ENCODE data around the gene NTN5. TPM values are rescaled to one million over a fixed set of nuclear protein-coding genes. Genes with fewer than 3 reads are reported as not detected.
"Not testable (repeated sequence)": the region's sequence is repeated elsewhere in the genome, so short reads cannot be mapped to it uniquely, and the experiment has no call there.

Gene NTN5
- total RNA-seq, 1 donor from 2014 or later = not detected

DNA sequence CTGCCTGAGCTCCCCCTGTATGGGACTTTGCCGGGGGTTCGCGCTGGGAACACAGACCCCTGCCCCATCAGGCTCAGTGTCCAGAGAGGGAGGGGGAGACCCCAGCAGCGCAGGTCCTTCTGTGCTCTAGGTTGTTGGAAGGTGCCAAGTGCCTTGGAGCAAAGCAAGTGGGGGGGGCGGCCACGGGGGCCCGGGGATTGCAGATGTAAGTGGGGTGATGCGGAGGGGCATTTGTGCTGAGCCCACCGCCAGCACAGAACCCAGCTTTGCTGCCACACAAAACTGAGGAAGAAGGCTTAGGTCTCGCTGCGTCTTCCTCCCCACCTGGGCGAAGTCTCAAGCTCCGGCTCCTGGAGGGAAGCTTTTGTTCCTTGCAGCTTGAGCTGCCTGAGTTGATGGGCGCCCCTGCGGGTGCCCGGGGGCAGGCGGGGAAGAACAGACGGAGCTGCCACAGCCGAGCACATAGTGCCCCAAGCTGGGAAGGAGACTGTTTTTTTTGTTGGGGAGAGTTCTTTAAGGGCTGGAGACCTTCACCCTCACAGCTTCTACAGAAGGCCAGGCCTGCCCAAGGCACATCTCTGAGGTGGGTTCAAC, 1.5 kb upstream of the NTN5 start:
- DNase-seq (ENCODE audit: low spot score) = no peak
- intact Hi-C loops (cut with DNase I) = loop anchor here (2.0 kb wide), 1 partner anchor 64 kb away; no protein-coding TSS in a partner anchor

- intact Hi-C loops (cut with DNase I) = loop anchor here (2.0 kb wide), 1 partner anchor 65 kb away; no protein-coding TSS in a partner anchor
- no peak for DNase-seq (ENCODE audit: low spot score)
Measured at GRCh38 chr19:48673436-48674100, 751 bp upstream of the NTN5 start.

GRCh38 chr19:48671446-48671995, 1.3 kb downstream of the NTN5 start:
- intact Hi-C loops (cut with DNase I) = no loop called here
- DNase-seq (ENCODE audit: low spot score) = no peak

DNA sequence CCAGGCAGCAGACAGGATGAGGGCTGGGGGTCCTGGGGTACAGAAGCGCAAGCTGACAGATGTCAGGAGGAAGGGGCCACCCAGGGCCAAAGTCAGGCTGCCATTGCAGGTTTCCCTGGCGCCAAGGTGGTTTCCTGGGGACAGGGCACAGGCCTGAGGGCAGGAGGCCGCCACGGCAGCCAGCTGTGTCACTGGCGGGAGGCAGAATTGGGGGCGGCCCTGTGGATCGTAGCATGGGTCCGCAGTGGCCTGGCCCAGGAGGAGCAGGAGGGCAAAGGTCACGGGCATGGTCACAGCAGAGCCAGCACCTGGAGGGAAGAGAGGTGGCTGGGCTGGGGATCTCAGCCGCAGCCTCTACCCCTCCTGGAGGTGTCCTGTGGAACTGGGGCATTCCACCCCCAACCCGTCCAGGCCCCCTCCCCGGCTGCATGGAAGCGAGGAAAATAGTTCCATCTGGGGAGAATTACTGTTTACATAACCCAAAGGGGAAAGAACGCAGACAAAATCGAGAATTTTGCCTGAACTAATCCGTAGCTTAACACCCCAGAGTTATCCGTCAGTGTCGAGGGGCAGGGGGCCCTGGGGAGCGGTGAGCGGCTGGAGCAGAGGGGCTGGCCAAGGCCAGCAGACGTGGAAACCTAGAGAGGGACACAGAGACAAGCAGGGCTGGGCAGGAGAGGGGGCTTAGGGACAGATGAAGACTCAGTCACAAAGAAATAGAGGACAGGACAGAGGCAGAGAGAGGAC, 1.9 kb downstream of the NTN5 start:
- DNase-seq (ENCODE audit: low spot score) = no peak
- intact Hi-C loops (cut with DNase I) = no loop called here

DNA sequence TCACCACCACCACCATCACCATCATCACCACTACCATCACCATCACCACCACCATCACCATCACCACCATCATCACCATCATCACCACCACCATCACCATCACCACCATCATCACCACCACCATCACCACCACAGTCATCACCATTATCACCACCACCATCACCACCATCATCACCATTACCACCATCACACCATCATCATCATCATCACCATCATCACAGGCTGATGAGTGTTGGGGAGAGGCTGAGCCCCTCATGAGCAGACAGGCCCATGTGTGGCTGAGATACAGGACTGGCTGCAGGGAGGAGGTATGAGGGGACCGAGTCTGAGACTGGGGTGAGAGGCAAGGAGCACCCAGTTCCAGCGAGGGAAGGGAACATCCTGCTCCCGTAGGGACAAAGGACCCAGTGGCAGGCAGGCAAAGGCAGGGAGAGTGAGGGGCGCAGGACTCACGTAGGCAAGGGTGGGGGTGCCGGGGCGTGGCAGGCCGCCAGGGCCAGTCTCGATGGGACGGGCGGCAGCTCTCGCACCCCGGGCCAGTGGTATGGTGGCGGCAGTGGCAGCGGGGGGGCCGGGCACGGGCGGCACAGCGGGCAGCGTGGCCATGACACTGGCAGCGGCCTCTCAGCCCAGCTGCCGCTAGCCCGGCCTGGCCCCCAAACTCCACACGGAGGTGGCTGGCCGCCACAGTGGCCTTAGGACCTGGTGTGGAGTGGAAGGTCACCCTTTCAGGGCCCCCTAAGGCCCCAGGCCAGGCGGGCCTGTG, 2.7 kb downstream of the NTN5 start:
- intact Hi-C loops (cut with DNase I) = no loop called here
- no peak for DNase-seq (ENCODE audit: low spot score)

GRCh38 chr19:48668761-48669160, 4.1 kb downstream of the NTN5 start:
- no peak for DNase-seq (ENCODE audit: low spot score)
- intact Hi-C loops (cut with DNase I) = no loop called here

DNA sequence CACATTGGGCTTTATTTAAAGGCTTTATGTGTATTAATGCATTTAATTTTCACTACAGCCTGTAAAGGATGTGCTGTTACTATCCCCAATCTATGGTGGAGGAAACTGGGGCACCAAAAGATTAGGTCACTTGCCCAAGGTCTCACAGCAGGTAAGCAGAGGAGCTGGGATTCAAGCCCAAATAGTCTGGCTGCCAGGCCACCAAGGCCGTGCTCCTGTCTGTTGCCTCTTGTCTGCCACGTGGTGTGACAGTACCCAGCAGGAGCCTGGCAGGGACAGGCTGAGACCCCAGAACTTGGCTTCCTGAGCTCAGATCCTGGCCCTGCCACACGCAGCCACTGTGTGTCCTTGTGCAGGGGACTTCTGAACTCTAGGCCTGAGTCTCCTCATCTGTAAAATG, 4.5 kb downstream of the NTN5 start:
- DNase-seq (ENCODE audit: low spot score) = no peak
- intact Hi-C loops (cut with DNase I) = no loop called here

GRCh38 chr19:48665786-48666185, 7.0 kb downstream of the NTN5 start:
- intact Hi-C loops (cut with DNase I) = no loop called here
- DNase-seq (ENCODE audit: low spot score) = no peak

DNA sequence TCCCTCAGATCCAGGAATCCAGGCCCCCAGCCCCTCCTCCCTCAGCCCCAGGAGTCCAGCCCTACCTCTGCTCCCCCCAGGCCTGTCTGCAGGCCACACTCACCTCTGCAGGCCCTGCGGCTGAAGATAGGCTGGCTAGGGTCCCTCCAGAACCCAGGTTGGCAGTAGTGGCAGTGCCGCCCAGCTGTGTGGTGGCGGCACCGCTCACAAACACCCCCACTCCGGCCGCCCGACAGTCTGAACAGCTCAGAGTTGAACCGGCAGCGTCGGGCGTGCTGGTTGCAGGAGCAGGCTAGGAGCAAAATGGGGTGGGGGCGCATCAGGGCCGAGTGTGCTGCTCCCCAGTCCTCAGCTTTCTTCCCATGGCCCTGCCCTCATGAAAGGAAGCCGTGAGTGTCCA, 8.3 kb downstream of the NTN5 start:
- intact Hi-C loops (cut with DNase I) = loop anchor here (5.0 kb wide), 1 partner anchor 118 kb away; no protein-coding TSS in a partner anchor
- DNase-seq (ENCODE audit: low spot score) = no peak

GRCh38 chr19:48663667-48664066, 9.2 kb downstream of the NTN5 start:
- no peak for DNase-seq (ENCODE audit: low spot score)
- intact Hi-C loops (cut with DNase I) = loop anchor here (5.0 kb wide), 1 partner anchor 119 kb away; no protein-coding TSS in a partner anchor

- intact Hi-C loops (cut with DNase I) = loop anchor here (5.0 kb wide), 1 partner anchor 121 kb away; no protein-coding TSS in a partner anchor
- no peak for DNase-seq (ENCODE audit: low spot score)
Measured at GRCh38 chr19:48661711-48662090, 11.1 kb downstream of the NTN5 start.

GRCh38 chr19:48660852-48661710, 11.7 kb downstream of the NTN5 start:
- intact Hi-C loops (cut with DNase I) = loop anchor here (5.0 kb wide), 1 partner anchor 121 kb away; no protein-coding TSS in a partner anchor
- DNase-seq (ENCODE audit: low spot score) = peak; percentile 91

GRCh38 chr19:48659768-48660167, 13.0 kb downstream of the NTN5 start:
- no peak for DNase-seq (ENCODE audit: low spot score)
- intact Hi-C loops (cut with DNase I) = loop anchor here (5.0 kb wide), 1 partner anchor 123 kb away; no protein-coding TSS in a partner anchor

GRCh38 chr19:48658483-48658882, 14.3 kb downstream of the NTN5 start:
- DNase-seq (ENCODE audit: low spot score) = no peak
- intact Hi-C loops (cut with DNase I) = no loop called here

DNA sequence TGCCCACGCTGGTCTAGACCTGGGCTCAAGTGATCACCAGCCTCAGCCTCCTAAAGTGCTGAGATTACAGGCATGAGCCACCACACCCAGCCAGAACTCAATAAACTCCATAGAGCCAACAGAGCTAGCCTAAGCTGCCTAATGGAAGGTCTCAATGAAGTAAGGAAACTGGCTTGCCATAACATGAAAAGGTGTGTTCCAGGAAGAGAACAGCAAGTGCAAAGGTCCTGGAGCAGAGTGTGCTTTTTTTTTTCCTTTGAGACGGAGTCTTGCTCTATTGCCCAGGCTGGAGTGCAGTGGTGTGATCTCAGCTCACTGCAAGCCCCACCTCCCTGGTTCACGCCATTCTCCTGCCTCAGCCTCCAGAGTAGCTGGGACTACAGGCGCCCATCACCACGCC, 15.0 kb downstream of the NTN5 start:
- intact Hi-C loops (cut with DNase I); DNase-seq (ENCODE audit: low spot score): not testable (repeated sequence)

DNA sequence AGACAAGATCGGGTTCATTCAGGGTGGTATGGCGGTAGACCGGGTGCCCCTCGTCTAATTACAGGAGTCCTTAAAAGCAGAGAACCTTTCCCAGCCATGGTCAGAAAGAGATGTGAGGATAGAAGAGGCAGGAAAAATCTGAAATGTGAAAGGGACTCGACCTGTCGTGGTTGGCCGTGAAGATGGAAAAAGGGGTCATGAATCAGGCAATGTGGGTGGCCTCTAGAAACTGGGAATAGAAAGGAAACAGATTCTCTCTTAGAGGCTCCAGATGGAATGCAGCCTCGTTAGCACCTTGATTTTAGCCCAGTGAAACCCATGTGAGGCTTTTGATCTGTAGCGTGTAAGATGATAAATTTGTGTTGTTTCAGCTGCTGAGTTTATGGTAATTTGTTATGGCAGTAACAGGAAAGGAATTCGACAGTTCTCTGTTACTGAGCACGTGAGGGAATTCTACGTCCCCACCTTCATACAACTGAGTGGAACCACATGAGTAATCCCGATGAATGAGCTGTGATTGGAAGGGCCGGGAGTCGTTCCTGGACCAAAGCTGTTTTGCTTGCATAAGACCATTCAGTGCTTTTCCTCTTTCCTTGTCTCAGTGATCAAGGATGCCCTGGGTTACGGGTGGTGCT, 15.9 kb downstream of the NTN5 start:
- DNase-seq (ENCODE audit: low spot score) = no peak
- intact Hi-C loops (cut with DNase I) = no loop called here

DNA sequence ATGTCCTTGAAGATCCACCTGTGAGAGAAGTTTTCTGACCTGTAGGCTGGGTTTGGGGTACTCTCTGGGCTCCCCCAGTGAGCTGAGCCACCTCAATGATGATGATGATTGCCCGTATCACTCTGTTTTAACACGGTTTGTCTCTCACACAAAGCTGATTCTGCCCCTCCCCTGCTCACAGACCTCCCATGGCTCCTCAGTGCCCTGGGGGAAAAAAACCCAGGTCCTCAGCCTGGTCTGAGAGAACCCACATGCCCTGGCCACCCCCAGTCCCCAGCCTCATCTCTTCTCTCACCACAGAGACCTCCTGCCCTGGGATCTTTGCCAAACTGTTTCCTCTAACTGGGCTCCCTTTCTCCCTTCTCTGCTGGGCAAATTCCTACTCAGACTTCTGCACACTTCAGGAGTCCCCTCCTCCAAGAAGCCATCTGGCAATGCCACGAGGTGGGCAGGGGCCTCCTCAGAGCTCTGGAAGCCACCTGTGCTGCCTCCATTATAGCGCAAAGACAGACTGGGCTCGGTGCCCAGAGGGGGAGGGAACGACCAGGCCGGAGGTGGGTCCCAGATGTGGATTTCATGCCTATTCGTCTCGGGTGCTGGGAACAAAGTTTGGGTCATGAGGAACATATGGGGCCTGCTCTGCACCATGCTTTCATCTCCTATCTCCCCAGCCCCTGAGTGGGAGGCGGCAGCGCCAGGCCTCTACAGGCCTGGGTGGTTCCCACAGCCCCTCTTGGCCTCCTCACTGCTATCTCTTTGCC, 18.3 kb downstream of the NTN5 start:
- intact Hi-C loops (cut with DNase I) = no loop called here
- DNase-seq (ENCODE audit: low spot score) = no peak

Measured in cardiac septum (tissue), 1 donor.